ENCODE results near the gene HM13.

DNA sequence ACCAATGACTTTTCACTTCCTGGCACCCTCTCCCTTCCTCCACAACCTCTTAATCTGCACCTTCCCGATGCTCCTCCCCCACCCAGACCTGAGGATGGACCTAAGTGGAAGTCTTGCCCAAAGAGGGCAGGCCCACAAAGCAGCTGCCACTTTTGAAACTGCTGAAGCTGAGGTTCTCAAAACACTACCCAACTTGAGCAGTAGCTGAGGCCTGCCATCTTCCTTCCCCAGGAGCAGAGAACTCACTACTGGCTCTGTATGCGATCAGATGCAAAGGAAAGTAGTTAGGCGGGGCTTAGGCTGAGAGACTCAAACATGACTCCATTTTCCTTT, 1.5 kb downstream of the HM13 start:
- TF ChIP-seq, protein P1, sequence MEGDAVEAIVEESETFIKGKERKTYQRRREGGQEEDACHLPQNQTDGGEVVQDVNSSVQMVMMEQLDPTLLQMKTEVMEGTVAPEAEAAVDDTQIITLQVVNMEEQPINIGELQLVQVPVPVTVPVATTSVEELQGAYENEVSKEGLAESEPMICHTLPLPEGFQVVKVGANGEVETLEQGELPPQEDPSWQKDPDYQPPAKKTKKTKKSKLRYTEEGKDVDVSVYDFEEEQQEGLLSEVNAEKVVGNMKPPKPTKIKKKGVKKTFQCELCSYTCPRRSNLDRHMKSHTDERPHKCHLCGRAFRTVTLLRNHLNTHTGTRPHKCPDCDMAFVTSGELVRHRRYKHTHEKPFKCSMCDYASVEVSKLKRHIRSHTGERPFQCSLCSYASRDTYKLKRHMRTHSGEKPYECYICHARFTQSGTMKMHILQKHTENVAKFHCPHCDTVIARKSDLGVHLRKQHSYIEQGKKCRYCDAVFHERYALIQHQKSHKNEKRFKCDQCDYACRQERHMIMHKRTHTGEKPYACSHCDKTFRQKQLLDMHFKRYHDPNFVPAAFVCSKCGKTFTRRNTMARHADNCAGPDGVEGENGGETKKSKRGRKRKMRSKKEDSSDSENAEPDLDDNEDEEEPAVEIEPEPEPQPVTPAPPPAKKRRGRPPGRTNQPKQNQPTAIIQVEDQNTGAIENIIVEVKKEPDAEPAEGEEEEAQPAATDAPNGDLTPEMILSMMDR (IDR thresholded peaks at IDR 0.05) = no peak
- no peak for TF ChIP-seq EP300 (IDR thresholded peaks at IDR 0.05)

Measured in stomach (tissue), 4 donors.